Osteoblast (primary cell): Measurements from ENCODE around the gene PRKAG2. TPM values are rescaled to one million over a fixed set of nuclear protein-coding genes. Genes with fewer than 3 reads are reported as not detected.

ENCODE experiments used
- DNase-seq: peaks from one replicate; pipeline ENCODE4 v3.0.0; 2011; ENCODE audit warnings: low spot score, mixed read lengths; ENCODE audit not compliant: insufficient read length; ENCODE audit errors: missing footprints
- H2AFZ ChIP-seq: 2 replicates; pipeline ENCODE4 v1.6.0; 2011; ENCODE audit warnings: mild to moderate bottlenecking, low read length
- H3K27ac ChIP-seq: 2 replicates; pipeline ENCODE4 v1.5.1; 2011; ENCODE audit warnings: mild to moderate bottlenecking, low read depth, low read length, moderate library complexity
- H3K27me3 ChIP-seq: 2 replicates; pipeline ENCODE4 v1.6.0; 2012; ENCODE audit warnings: mild to moderate bottlenecking, control low read depth, inconsistent platforms, low read length, moderate library complexity; ENCODE audit not compliant: insufficient read depth
- H3K36me3 ChIP-seq: 2 replicates; pipeline ENCODE4 v1.5.1; 2011; ENCODE audit warnings: mild to moderate bottlenecking, low read length, control low read depth, moderate library complexity; ENCODE audit not compliant: insufficient read depth
- H3K4me1 ChIP-seq: 2 replicates; pipeline ENCODE4 v1.5.1; 2011; ENCODE audit warnings: mild to moderate bottlenecking, low read length, control low read depth, moderate library complexity; ENCODE audit not compliant: insufficient read depth
- H3K4me2 ChIP-seq: 2 replicates; pipeline ENCODE4 v1.6.0; 2011; ENCODE audit warnings: mild to moderate bottlenecking, low read length; ENCODE audit not compliant: insufficient read depth
- H3K4me3 ChIP-seq: fragments of 200-600 bp; sonication (generic); 3 replicates; pipeline ENCODE4 v1.5.1; 2012; ENCODE audit warnings: mild to moderate bottlenecking, low read length, inconsistent platforms; ENCODE audit not compliant: insufficient read depth
- H3K79me2 ChIP-seq: 2 replicates; pipeline ENCODE4 v1.6.0; 2012; ENCODE audit warnings: mild to moderate bottlenecking, low read length, control low read depth, inconsistent platforms; ENCODE audit not compliant: insufficient read depth
- H3K9me3 ChIP-seq: 2 replicates; pipeline ENCODE4 v1.5.1; 2011; ENCODE audit warnings: low read depth, low read length, control low read depth
- H4K20me1 ChIP-seq: 2 replicates; pipeline ENCODE4 v1.6.0; 2012; ENCODE audit warnings: mild to moderate bottlenecking, low read length, control low read depth; ENCODE audit not compliant: insufficient read depth
- CTCF ChIP-seq: IDR thresholded peaks from 2 replicates; pipeline ENCODE4 v1.5.1; 2011; ENCODE audit warnings: mild to moderate bottlenecking, low read depth, low read length, moderate library complexity; ENCODE audit errors: extremely low read depth
- total RNA-seq: library from RNA; depleted of rRNA; stranded (reverse); fragments of >200 nt; gene quantifications from 2 replicates; pipeline ENCODE4 v1.2.3, GENCODE V29; 2012

Gene PRKAG2
- total RNA-seq, 1 donor: 20.6 TPM

DNA sequence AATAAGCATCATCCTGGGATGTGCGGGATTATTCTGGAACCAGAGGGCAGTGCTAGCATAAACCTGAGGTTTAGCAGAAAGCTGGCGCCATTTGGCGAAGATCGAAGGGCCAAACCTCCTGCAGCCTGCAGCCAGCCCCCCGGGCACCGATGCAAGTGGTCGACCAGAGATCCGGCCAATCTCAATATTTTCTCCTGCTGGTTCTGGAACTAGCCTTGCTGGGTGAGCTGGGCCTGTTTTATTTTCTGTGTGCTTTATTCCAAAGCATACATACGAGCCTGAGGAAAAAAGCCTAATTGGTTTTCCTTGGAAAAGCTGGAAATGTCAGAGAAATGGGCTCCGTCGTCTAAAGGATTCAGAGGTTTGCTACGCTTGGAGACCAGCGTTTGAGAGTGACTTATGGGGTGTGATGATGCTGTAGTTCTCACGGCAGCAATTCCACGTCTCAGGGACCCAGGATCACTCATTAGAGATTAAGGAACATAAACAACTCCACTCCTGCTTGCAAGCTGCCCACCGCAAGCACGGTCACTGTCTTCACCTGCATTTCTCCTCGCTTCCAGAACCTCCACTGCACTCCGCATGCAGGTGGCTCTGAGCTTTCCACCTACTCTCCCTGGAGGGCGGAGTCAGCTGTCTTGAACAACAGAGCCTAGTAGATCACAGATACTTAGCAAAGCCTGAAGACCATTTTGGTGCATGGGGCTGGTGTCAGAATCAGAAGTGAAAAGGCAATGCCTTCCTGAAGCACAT lies 60.2 kb downstream of the PRKAG2 start:
- peak; percentile 8 for DNase-seq
- no peak for TF ChIP-seq CTCF
- no peaks in the 10 kb centered on the region for H3K79me2 ChIP-seq
- H3K4me3 ChIP-seq: no peak overlapping the region
- peaks cover 30% of the 10 kb centered on the region for H3K27me3 ChIP-seq
- H3K9me3 ChIP-seq: no peaks in the 10 kb centered on the region
- H3K4me1 ChIP-seq: no peaks in the 10 kb centered on the region
- H3K27ac ChIP-seq: no peak overlapping the region
- H3K4me2 ChIP-seq: no peak overlapping the region
- H4K20me1 ChIP-seq: no peaks in the 10 kb centered on the region
- no peak overlapping the region for H2AFZ ChIP-seq
- no peaks in the 10 kb centered on the region for H3K36me3 ChIP-seq

DNA sequence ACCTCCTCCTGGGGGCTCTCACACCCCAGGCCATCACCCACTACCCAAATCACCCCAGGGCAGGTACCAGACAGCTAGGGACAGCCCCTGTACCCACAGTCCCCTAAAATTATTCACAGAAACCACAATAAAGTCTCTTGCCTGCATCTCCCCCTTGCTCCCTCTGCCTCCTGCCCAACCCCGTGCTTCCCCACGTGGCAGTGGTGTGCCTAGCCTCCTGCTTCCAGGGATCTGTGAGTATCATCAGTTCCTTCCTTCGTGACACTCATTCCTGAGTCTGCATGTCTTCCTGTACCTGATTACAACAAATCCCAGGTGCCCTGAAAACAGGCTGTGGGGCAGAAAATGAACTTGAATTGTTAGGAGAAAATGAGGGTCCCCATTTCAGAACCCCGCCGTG lies 61.5 kb downstream of the PRKAG2 start:
- TF ChIP-seq CTCF: no peak
- H3K4me3 ChIP-seq: no peak overlapping the region

DNA sequence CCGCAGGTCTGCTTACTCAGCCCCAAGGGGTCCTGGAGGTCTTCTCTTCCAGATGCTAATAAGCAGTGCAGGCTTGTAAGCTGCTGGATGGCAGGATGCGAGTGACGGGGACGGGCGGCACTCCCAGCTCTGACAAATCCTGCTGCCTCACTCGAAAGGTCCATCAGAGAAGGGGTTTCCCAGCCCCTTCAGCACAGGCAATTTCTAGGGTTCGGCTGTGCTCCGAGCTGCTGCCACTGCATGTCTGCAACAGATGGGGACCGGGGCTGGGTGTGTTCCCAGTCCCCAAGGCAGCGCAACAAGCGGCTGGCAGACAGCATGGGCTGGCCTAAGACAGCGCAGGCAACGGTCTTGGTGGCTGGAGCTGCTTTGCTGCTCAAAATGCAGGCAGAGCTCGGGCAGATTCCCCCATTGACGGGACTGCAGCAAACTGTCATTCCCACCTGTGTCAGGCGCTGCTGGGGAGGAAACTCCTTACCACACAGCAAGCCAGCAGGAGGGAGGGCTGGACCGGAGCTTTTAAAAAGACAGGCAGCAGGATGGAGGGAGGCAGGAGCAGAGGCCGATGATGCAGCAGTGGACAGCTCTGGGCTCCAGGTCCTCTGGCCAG lies 62.4 kb downstream of the PRKAG2 start:
- Histone ChIP-seq H3K4me3 (no peak overlapping the region), H4K20me1 (no peaks in the 10 kb centered on the region), H3K27me3 (peaks cover 26% of the 10 kb centered on the region), H3K27ac (no peak overlapping the region), H2AFZ (no peak overlapping the region), H3K9me3 (no peaks in the 10 kb centered on the region), H3K79me2 (no peaks in the 10 kb centered on the region), H3K4me2 (no peak overlapping the region), H3K4me1 (no peaks in the 10 kb centered on the region), H3K36me3 (no peaks in the 10 kb centered on the region)
- TF ChIP-seq CTCF: no peak
- DNase-seq: no peak

More for the DNA sequence above, 61.5 kb downstream of the PRKAG2 start:
- Histone ChIP-seq H2AFZ (no peak overlapping the region), H3K4me1 (no peaks in the 10 kb centered on the region), H3K9me3 (no peaks in the 10 kb centered on the region), H4K20me1 (no peaks in the 10 kb centered on the region), H3K79me2 (no peaks in the 10 kb centered on the region), H3K27me3 (peaks cover 30% of the 10 kb centered on the region), H3K36me3 (no peaks in the 10 kb centered on the region), H3K4me2 (no peak overlapping the region), H3K27ac (no peak overlapping the region)
- DNase-seq: no peak

DNA sequence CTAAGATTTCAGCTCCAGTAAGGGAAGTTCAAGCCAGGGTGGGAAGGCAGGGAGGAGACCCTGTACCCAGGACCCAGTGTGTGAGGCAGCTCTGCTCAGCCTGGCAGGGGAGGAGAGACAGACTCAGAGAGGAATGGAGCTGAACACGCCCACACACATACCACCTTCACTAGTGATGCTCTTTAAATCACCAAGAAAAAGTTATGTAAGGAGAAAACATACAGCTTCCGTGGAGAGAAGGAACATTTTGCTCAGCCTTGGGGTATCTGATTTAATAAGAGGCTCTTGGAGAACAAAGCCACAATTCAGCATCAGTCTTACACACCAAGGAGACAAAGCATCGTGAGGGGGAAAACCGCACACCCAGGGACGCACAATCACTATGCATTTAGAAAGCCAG lies 62.9 kb downstream of the PRKAG2 start:
- Histone ChIP-seq H4K20me1 (no peaks in the 10 kb centered on the region), H3K9me3 (no peaks in the 10 kb centered on the region), H3K4me1 (no peaks in the 10 kb centered on the region), H3K36me3 (no peaks in the 10 kb centered on the region), H3K27ac (no peak overlapping the region), H2AFZ (no peak overlapping the region), H3K4me2 (no peak overlapping the region), H3K4me3 (no peak overlapping the region), H3K27me3 (peaks cover 26% of the 10 kb centered on the region), H3K79me2 (no peaks in the 10 kb centered on the region)
- peak; percentile 89 for DNase-seq
- TF ChIP-seq CTCF: no peak
